Esophagus squamous epithelium (tissue), 5 donors: ENCODE results near the gene NECTIN2. TPM values are rescaled to one million over a fixed set of nuclear protein-coding genes. Genes with fewer than 3 reads are reported as not detected.
"Not testable (repeated sequence)": the region's sequence is repeated elsewhere in the genome, so short reads cannot be mapped to it uniquely, and the experiment has no call there.

Experiments
- DNase-seq: peaks from one replicate; lab custom pipeline; 2025; lab: John Stamatoyannopoulos, UW
- H3K27ac ChIP-seq, 4 donors: fragments of 200-600 bp; sonication (generic); one replicate each; pipeline ENCODE4 v1.5.1; 2016 to 2019; ENCODE audit warnings: mild to moderate bottlenecking in 1 of 4
- H3K27me3 ChIP-seq, 4 donors: fragments of 200-600 bp; sonication (generic); 1 replicate in 3 of 4; 2 replicates in 1 of 4; pipeline versions ENCODE4 v1.5.1 to v1.6.0; 2017 to 2021; ENCODE audit warnings: antibody characterized with exemption in 1 of 4
- H3K36me3 ChIP-seq, 3 donors: fragments of 200-600 bp; sonication (generic); one replicate each; pipeline ENCODE4 v1.5.1; 2016 to 2019
- H3K4me1 ChIP-seq, 3 donors: fragments of 200-600 bp; sonication (generic); one replicate each; pipeline ENCODE4 v1.5.1; 2017 to 2019
- H3K4me3 ChIP-seq, 4 donors: fragments of 200-600 bp; sonication (generic); 1 replicate in 3 of 4; 2 replicates in 1 of 4; pipeline ENCODE4 v1.5.1; 2016 to 2019; ENCODE audit warnings: mild to moderate bottlenecking in 2 of 4, moderate library complexity in 1 of 4
- H3K9me3 ChIP-seq, 3 donors: fragments of 200-600 bp; sonication (generic); one replicate each; pipeline ENCODE4 v1.5.1; 2016 to 2019
- CTCF ChIP-seq, 6 experiments: fragments of 450-650 bp in 4 of 6; fragments of 200-600 bp in 2 of 6; sonication (generic) in 2 of 6; IDR thresholded peaks; one replicate each; pipeline ENCODE4 v1.5.1; 2016 to 2019; ENCODE audit warnings: antibody characterized with exemption in 6 of 6, mild to moderate bottlenecking in 4 of 6, moderate library complexity in 4 of 6
- POLR2A ChIP-seq, 4 donors: fragments of 450-650 bp; IDR thresholded peaks; one replicate each; pipeline ENCODE4 v1.6.1; 2017; ENCODE audit warnings: antibody characterized with exemption in 4 of 4, mild to moderate bottlenecking in 4 of 4, moderate library complexity in 3 of 4
- WGBS, 2 donors: methylation state at CpG; one replicate each; pipeline ENCODE4 v1.1.5; 2018; 5-methylcytosine and 5-hydroxymethylcytosine counted together
- intact Hi-C: fragments of 100-400 bp; cut with DNase I; formaldehyde crosslinking; loops from one replicate; pipeline ENCODE4 v1.15.0; 2022
- total RNA-seq, 4 donors: library from RNA; depleted of rRNA; stranded (reverse); fragments of >200 nt; gene quantifications; one replicate each; pipeline ENCODE4 v1.1.0, GENCODE V29; 2016
- donor health status: DM: yes; HTN: yes; CAD: no.

NECTIN2 gene
- total RNA-seq, 4 donors from 2014 or later: 42.9 to 103 (median 60.9) TPM

GRCh38 chr19:44908074-44908835 lies 62.2 kb downstream of the NECTIN2 start:
- peaks cover 16 to 52% (median 26%) of the 10 kb centered on the region in 3 donors for H3K4me1 ChIP-seq
- no peaks in the 10 kb centered on the region for H3K9me3 ChIP-seq
- H3K27me3 ChIP-seq: peaks cover 0 to 34% (median 5%) of the 10 kb centered on the region in 4 donors
- no peak overlapping the region for H3K27ac ChIP-seq
- 89 to 90% methylated on average over 26 to 33 of the region's 46 CpGs for WGBS, 2 donors
- no peak overlapping the region for H3K4me3 ChIP-seq
- intact Hi-C loops: no loop called here
- H3K36me3 ChIP-seq: peaks cover 0 to 3% (median 0%) of the 10 kb centered on the region in 3 donors
- no peak for DNase-seq
- TF ChIP-seq POLR2A (IDR thresholded peaks at IDR 0.05) (no peak), CTCF (IDR thresholded peaks at IDR 0.05) (no peak)

GRCh38 chr19:44908836-44909261 lies 62.8 kb downstream of the NECTIN2 start:
- intact Hi-C loops: no loop called here
- H3K4me1 ChIP-seq: peaks cover 15 to 46% (median 23%) of the 10 kb centered on the region in 3 donors
- no peak for DNase-seq
- no peak overlapping the region for H3K4me3 ChIP-seq
- peaks cover 0 to 34% (median 5%) of the 10 kb centered on the region in 4 donors for H3K27me3 ChIP-seq
- 96 to 100% methylated on average over 6 to 9 of the region's 44 CpGs for WGBS, 2 donors
- H3K36me3 ChIP-seq: no peaks in the 10 kb centered on the region
- TF ChIP-seq CTCF (IDR thresholded peaks at IDR 0.05): no peak
- TF ChIP-seq POLR2A (IDR thresholded peaks at IDR 0.05): no peak
- H3K27ac ChIP-seq: no peak overlapping the region
- no peaks in the 10 kb centered on the region for H3K9me3 ChIP-seq

GRCh38 chr19:44909775-44910174 lies 63.7 kb downstream of the NECTIN2 start:
- no peak for TF ChIP-seq CTCF (IDR thresholded peaks at IDR 0.05)
- no peak for TF ChIP-seq POLR2A (IDR thresholded peaks at IDR 0.05)
- no peaks in the 10 kb centered on the region for H3K9me3 ChIP-seq
- DNase-seq: no peak
- H3K27me3 ChIP-seq: peaks cover 0 to 30% (median 5%) of the 10 kb centered on the region in 4 donors
- intact Hi-C loops: no loop called here
- H3K4me3 ChIP-seq: no peak overlapping the region
- WGBS, 2 donors: 83 to 97% methylated on average over 1 to 4 of the region's 5 CpGs
- no peak overlapping the region for H3K27ac ChIP-seq
- peaks cover 18 to 47% (median 28%) of the 10 kb centered on the region in 3 donors for H3K4me1 ChIP-seq
- H3K36me3 ChIP-seq: no peaks in the 10 kb centered on the region

GRCh38 chr19:44911896-44912295 lies 65.8 kb downstream of the NECTIN2 start:
- DNase-seq, H3K9me3 ChIP-seq, H3K36me3 ChIP-seq, H3K27me3 ChIP-seq, intact Hi-C loops, H3K27ac ChIP-seq, H3K4me3 ChIP-seq: not testable (repeated sequence)
- H3K4me1 ChIP-seq: peaks cover 5 to 41% (median 14%) of the 10 kb centered on the region in 3 donors
- WGBS, 2 donors: 87 to 96% methylated on average over 5 of the region's 6 CpGs

GRCh38 chr19:44912854-44913253 lies 66.8 kb downstream of the NECTIN2 start:
- TF ChIP-seq POLR2A (IDR thresholded peaks at IDR 0.05) (no peak), CTCF (IDR thresholded peaks at IDR 0.05) (no peak)
- Histone ChIP-seq H3K36me3 (no peaks in the 10 kb centered on the region), H3K27ac (no peak overlapping the region), H3K4me3 (no peak overlapping the region), H3K4me1 (peaks cover 5 to 41% (median 14%) of the 10 kb centered on the region in 3 donors), H3K27me3 (peaks cover 0 to under 1% (median 0%) of the 10 kb centered on the region in 4 donors), H3K9me3 (no peaks in the 10 kb centered on the region)
- intact Hi-C loops: no loop called here
- 49% methylated on average over 5 of the region's 6 CpGs; no CpG with 5 or more reads in 1 of the 2 donors for WGBS, 2 donors
- no peak for DNase-seq

GRCh38 chr19:44913512-44914432 lies 67.7 kb downstream of the NECTIN2 start:
- Histone ChIP-seq H3K4me1 (peaks cover 5 to 41% (median 14%) of the 10 kb centered on the region in 3 donors), H3K27ac (peak overlapping the region in 1 of 4 donors; percentile 65), H3K4me3 (peak overlapping the region in 1 of 4 donors; percentile 64)
- 51 to 73% methylated on average over 12 to 23 of the region's 23 CpGs for WGBS, 2 donors
- DNase-seq, H3K27me3 ChIP-seq, intact Hi-C loops, H3K36me3 ChIP-seq, H3K9me3 ChIP-seq: not testable (repeated sequence)

GRCh38 chr19:44914433-44915206 lies 68.5 kb downstream of the NECTIN2 start, which contains the start of gene APOC1:
APOC1 (plus strand) TSS chr19:44914608; CDS start chr19:44914892, 284 bp downstream.
- peaks cover 5 to 41% (median 14%) of the 10 kb centered on the region in 3 donors for H3K4me1 ChIP-seq
- H3K27me3 ChIP-seq, H3K9me3 ChIP-seq, intact Hi-C loops, H3K36me3 ChIP-seq, DNase-seq: not testable (repeated sequence)
- peak within 1 kb of the TSS; percentile 16 to 65 (median 50) for H3K27ac ChIP-seq
- 11 to 14% methylated on average over 25 to 26 of the region's 28 CpGs for WGBS, 2 donors
- peak within 1 kb of the TSS; percentile 32 to 64 (median 48) for H3K4me3 ChIP-seq
